KG1 (cell line): ENCODE data around the gene FOXL3.

Experiments used
- DNase-seq: peaks from one replicate; lab custom pipeline; 2025; lab: John Stamatoyannopoulos, UW

FOXL3 gene

GRCh38 chr7:266851-267840 is 22.8 kb upstream of the FOXL3 start:
- no peak for DNase-seq

- DNase-seq: no peak
Observed at GRCh38 chr7:268991-269390, 21.0 kb upstream of the FOXL3 start.

GRCh38 chr7:269721-270120 is 20.2 kb upstream of the FOXL3 start:
- DNase-seq: no peak

GRCh38 chr7:270351-270983 is 19.5 kb upstream of the FOXL3 start:
- DNase-seq: no peak

- no peak for DNase-seq
Observed at GRCh38 chr7:271266-272107, 18.5 kb upstream of the FOXL3 start.

- no peak for DNase-seq
Observed at GRCh38 chr7:272108-272615, 17.8 kb upstream of the FOXL3 start.

GRCh38 chr7:272631-273030 is 17.3 kb upstream of the FOXL3 start:
- DNase-seq: no peak

- no peak for DNase-seq
Observed at GRCh38 chr7:273327-273726, 16.6 kb upstream of the FOXL3 start.

GRCh38 chr7:274266-274665 is 15.7 kb upstream of the FOXL3 start:
- no peak for DNase-seq

- DNase-seq: no peak
Observed at GRCh38 chr7:276230-276835, 13.6 kb upstream of the FOXL3 start.

- DNase-seq: no peak
Observed at GRCh38 chr7:277228-277627, 12.7 kb upstream of the FOXL3 start.

- no peak for DNase-seq
Observed at GRCh38 chr7:278081-278480, 11.9 kb upstream of the FOXL3 start.

- no peak for DNase-seq
Observed at GRCh38 chr7:279821-280220, 10.1 kb upstream of the FOXL3 start.

GRCh38 chr7:280461-280860 is 9.5 kb upstream of the FOXL3 start:
- DNase-seq: no peak

- no peak for DNase-seq
Observed at GRCh38 chr7:281637-282036, 8.3 kb upstream of the FOXL3 start.

- no peak for DNase-seq
Observed at GRCh38 chr7:282621-283020, 7.3 kb upstream of the FOXL3 start.

- DNase-seq: no peak
Observed at GRCh38 chr7:284762-285722, 4.9 kb upstream of the FOXL3 start.

- DNase-seq: no peak
Observed at GRCh38 chr7:285731-286130, 4.2 kb upstream of the FOXL3 start.

GRCh38 chr7:286266-286665 is 3.7 kb upstream of the FOXL3 start:
- DNase-seq: no peak

GRCh38 chr7:288671-289101 is 1.3 kb upstream of the FOXL3 start:
- no peak for DNase-seq
